KMS-11 (cell line): ENCODE results near the gene TIMM22.

Experiments
- H2AFZ ChIP-seq: fragments of 200-600 bp; sonication (generic); 2 replicates; pipeline ENCODE4 v1.6.1; 2016; ENCODE audit warnings: antibody characterized with exemption, mixed run types, low read depth
- H3K27ac ChIP-seq: fragments of 200-600 bp; sonication (generic); 2 replicates; pipeline ENCODE4 v1.6.1; 2016; ENCODE audit warnings: mild to moderate bottlenecking, mixed run types
- H3K27me3 ChIP-seq: fragments of 200-600 bp; sonication (generic); 2 replicates; pipeline ENCODE4 v1.6.1; 2017; ENCODE audit warnings: mild to moderate bottlenecking, low read depth, mixed run types, moderate library complexity; ENCODE audit not compliant: insufficient read depth
- H3K36me3 ChIP-seq: fragments of 200-600 bp; sonication (generic); 2 replicates; pipeline ENCODE4 v1.6.1; 2017; ENCODE audit warnings: mild to moderate bottlenecking, mixed run types; ENCODE audit not compliant: insufficient read depth
- H3K4me1 ChIP-seq: fragments of 200-600 bp; sonication (generic); 2 replicates; pipeline ENCODE4 v1.6.1; 2016; ENCODE audit warnings: mild to moderate bottlenecking, low read depth, mixed run types; ENCODE audit not compliant: poor library complexity, severe bottlenecking
- H3K4me2 ChIP-seq: fragments of 200-600 bp; sonication (generic); 2 replicates; pipeline ENCODE4 v1.7.0; 2016; ENCODE audit warnings: mild to moderate bottlenecking, mixed run types
- H3K4me3 ChIP-seq: fragments of 200-600 bp; sonication (generic); IDR thresholded peaks from 2 replicates; pipeline ENCODE4 v1.6.1; 2017; ENCODE audit warnings: low read depth, low read length, mixed read lengths; ENCODE audit not compliant: insufficient read depth
- H3K79me2 ChIP-seq: fragments of 200-600 bp; sonication (generic); 2 replicates; pipeline ENCODE4 v1.6.1; 2016; ENCODE audit warnings: low read depth, mixed run types; ENCODE audit not compliant: insufficient read depth
- H3K9ac ChIP-seq: fragments of 200-600 bp; sonication (generic); 2 replicates; pipeline ENCODE4 v1.6.1; 2016; ENCODE audit warnings: mild to moderate bottlenecking, mixed run types
- H4K20me1 ChIP-seq: fragments of 200-600 bp; sonication (generic); 2 replicates; pipeline ENCODE4 v1.6.1; 2016; ENCODE audit warnings: mild to moderate bottlenecking, mixed run types; ENCODE audit not compliant: insufficient read depth
- CTCF ChIP-seq: fragments of 200-600 bp; sonication (generic); conservative IDR thresholded peaks from 2 replicates; pipeline ENCODE4 v1.6.1; 2017; ENCODE audit warnings: low read depth, mild to moderate bottlenecking, antibody characterized with exemption, low read length, moderate library complexity, mixed read lengths

Gene TIMM22

GRCh38 chr17:965311-965989 lies 31.5 kb upstream of the TIMM22 start:
- peaks cover 24% of the 10 kb centered on the region; the same call in 1 of the 2 replicates for H3K27me3 ChIP-seq
- no peaks in the 10 kb centered on the region for H3K79me2 ChIP-seq
- H3K4me1 ChIP-seq: no peaks in the 10 kb centered on the region
- no peak overlapping the region for H3K27ac ChIP-seq
- H3K9ac ChIP-seq: no peak overlapping the region
- TF ChIP-seq CTCF: no peak
- no peak overlapping the region for H2AFZ ChIP-seq
- no peak overlapping the region for H3K4me2 ChIP-seq
- H4K20me1 ChIP-seq: no peaks in the 10 kb centered on the region
- no peaks in the 10 kb centered on the region for H3K36me3 ChIP-seq
- no peak overlapping the region for H3K4me3 ChIP-seq

- Histone ChIP-seq H3K9ac (no peak overlapping the region), H2AFZ (no peak overlapping the region), H3K4me3 (no peak overlapping the region), H3K27ac (no peak overlapping the region), H3K36me3 (no peaks in the 10 kb centered on the region), H4K20me1 (no peaks in the 10 kb centered on the region), H3K79me2 (no peaks in the 10 kb centered on the region), H3K4me1 (no peaks in the 10 kb centered on the region), H3K27me3 (peaks cover 21% of the 10 kb centered on the region; the same call in 1 of the 2 replicates), H3K4me2 (no peak overlapping the region)
- no peak for TF ChIP-seq CTCF
These were observed 29.8 kb upstream of the TIMM22 start for GRCh38 chr17:967122-967521.

GRCh38 chr17:968812-969730 lies 27.9 kb upstream of the TIMM22 start:
- Histone ChIP-seq H3K36me3 (no peaks in the 10 kb centered on the region), H3K27me3 (peaks cover 24% of the 10 kb centered on the region; the same call in 1 of the 2 replicates), H2AFZ (no peak overlapping the region), H3K4me3 (no peak overlapping the region), H3K27ac (no peak overlapping the region), H4K20me1 (no peaks in the 10 kb centered on the region), H3K79me2 (no peaks in the 10 kb centered on the region), H3K4me2 (no peak overlapping the region), H3K4me1 (no peaks in the 10 kb centered on the region), H3K9ac (no peak overlapping the region)
- TF ChIP-seq CTCF: no peak

GRCh38 chr17:969811-970355 lies 27.0 kb upstream of the TIMM22 start:
- peaks cover 16% of the 10 kb centered on the region; the same call in 1 of the 2 replicates for H3K27me3 ChIP-seq
- H3K27ac ChIP-seq: no peak overlapping the region
- no peak overlapping the region for H3K4me2 ChIP-seq
- no peak overlapping the region for H3K9ac ChIP-seq
- H3K4me1 ChIP-seq: no peaks in the 10 kb centered on the region
- no peaks in the 10 kb centered on the region for H3K36me3 ChIP-seq
- no peaks in the 10 kb centered on the region for H3K79me2 ChIP-seq
- no peak overlapping the region for H3K4me3 ChIP-seq
- TF ChIP-seq CTCF: no peak
- H2AFZ ChIP-seq: no peak overlapping the region
- no peaks in the 10 kb centered on the region for H4K20me1 ChIP-seq
